Measurements from ENCODE around the gene ENG.

DNA sequence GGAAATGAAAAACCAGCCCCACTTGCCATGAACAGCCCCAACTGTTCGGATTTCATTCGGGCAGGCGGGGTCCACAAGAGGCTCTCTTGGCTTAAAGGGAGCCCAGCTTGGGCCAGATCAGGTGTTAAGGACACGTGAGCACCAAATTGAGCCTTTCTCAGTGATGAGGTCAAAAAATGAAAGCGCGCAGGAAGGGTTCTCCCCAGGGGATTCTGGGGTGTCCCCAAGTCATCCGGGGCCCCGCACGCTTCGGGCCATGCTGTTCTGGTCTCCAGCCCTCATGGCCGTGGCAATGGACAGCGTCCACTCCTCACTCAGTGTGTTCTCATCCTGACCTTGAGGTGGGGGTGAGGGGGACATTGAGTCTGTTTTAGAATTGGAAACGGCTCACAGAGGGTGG, 12.1 kb upstream of the ENG start:
- TF ChIP-seq POLR2A (IDR thresholded peaks at IDR 0.05; ENCODE audit: low read depth, low read length) (no peak), MXI1 (IDR thresholded peaks at IDR 0.05; ENCODE audit: borderline replicate concordance, low read depth, low read length) (no peak), CEBPB (IDR thresholded peaks at IDR 0.05; ENCODE audit: low read depth, low read length) (no peak), FOS (IDR thresholded peaks at IDR 0.05; ENCODE audit: low read depth, low read length) (no peak), SMC3 (IDR thresholded peaks at IDR 0.05; ENCODE audit: low read depth, low read length) (no peak)
- TF ChIP-seq, protein P1, sequence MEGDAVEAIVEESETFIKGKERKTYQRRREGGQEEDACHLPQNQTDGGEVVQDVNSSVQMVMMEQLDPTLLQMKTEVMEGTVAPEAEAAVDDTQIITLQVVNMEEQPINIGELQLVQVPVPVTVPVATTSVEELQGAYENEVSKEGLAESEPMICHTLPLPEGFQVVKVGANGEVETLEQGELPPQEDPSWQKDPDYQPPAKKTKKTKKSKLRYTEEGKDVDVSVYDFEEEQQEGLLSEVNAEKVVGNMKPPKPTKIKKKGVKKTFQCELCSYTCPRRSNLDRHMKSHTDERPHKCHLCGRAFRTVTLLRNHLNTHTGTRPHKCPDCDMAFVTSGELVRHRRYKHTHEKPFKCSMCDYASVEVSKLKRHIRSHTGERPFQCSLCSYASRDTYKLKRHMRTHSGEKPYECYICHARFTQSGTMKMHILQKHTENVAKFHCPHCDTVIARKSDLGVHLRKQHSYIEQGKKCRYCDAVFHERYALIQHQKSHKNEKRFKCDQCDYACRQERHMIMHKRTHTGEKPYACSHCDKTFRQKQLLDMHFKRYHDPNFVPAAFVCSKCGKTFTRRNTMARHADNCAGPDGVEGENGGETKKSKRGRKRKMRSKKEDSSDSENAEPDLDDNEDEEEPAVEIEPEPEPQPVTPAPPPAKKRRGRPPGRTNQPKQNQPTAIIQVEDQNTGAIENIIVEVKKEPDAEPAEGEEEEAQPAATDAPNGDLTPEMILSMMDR (conservative IDR thresholded peaks at IDR 0.05; ENCODE audit: low read depth, low read length) = no peak
- TF ChIP-seq, protein P2, sequence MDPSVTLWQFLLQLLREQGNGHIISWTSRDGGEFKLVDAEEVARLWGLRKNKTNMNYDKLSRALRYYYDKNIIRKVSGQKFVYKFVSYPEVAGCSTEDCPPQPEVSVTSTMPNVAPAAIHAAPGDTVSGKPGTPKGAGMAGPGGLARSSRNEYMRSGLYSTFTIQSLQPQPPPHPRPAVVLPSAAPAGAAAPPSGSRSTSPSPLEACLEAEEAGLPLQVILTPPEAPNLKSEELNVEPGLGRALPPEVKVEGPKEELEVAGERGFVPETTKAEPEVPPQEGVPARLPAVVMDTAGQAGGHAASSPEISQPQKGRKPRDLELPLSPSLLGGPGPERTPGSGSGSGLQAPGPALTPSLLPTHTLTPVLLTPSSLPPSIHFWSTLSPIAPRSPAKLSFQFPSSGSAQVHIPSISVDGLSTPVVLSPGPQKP (IDR thresholded peaks at IDR 0.05; ENCODE audit: borderline replicate concordance, low read depth, low read length) = no peak
